ENCODE measurements around the gene KIF6. TPM values are rescaled to one million over a fixed set of nuclear protein-coding genes. Genes with fewer than 3 reads are reported as not detected.

Gene KIF6
- total RNA-seq, 1 donor from 2014 or later: not detected

GRCh38 chr6:39610221-39610620 is 115.0 kb downstream of the KIF6 start:
- Mint-ChIP-seq H3K27me3 (peaks cover 2% of the 10 kb centered on the region), H3K9me3 (no peaks in the 10 kb centered on the region), H3K4me3 (no peak overlapping the region), H3K27ac (no peak overlapping the region), H3K4me1 (no peaks in the 10 kb centered on the region), H3K36me3 (ENCODE audit: low read depth) (no peaks in the 10 kb centered on the region)
- CTCF ChIA-PET: no interaction called here
- no peak for TF ChIP-seq CTCF (IDR thresholded peaks at IDR 0.05)
- no peak for DNase-seq
- POLR2A ChIA-PET: no interaction called here
- ATAC-seq (ENCODE audit: low read depth): no peak
- intact Hi-C loops (cut with micrococcal nuclease): no loop called here

GRCh38 chr6:39608652-39609345 is 116.4 kb downstream of the KIF6 start:
- CTCF ChIA-PET: no interaction called here
- intact Hi-C loops (cut with micrococcal nuclease): no loop called here
- H3K9me3 Mint-ChIP-seq: no peaks in the 10 kb centered on the region
- H3K36me3 Mint-ChIP-seq (ENCODE audit: low read depth): no peaks in the 10 kb centered on the region
- POLR2A ChIA-PET: no interaction called here
- no peak overlapping the region for H3K27ac Mint-ChIP-seq
- no peak overlapping the region for H3K4me3 Mint-ChIP-seq
- DNase-seq: no peak
- no peak for TF ChIP-seq CTCF (IDR thresholded peaks at IDR 0.05)
- ATAC-seq (ENCODE audit: low read depth): no peak
- H3K27me3 Mint-ChIP-seq: peaks cover 2% of the 10 kb centered on the region
- no peaks in the 10 kb centered on the region for H3K4me1 Mint-ChIP-seq

- H3K36me3 Mint-ChIP-seq (ENCODE audit: low read depth): no peaks in the 10 kb centered on the region
- no peaks in the 10 kb centered on the region for H3K9me3 Mint-ChIP-seq
- no peaks in the 10 kb centered on the region for H3K4me1 Mint-ChIP-seq
- DNase-seq (no peak), ATAC-seq (ENCODE audit: low read depth) (no peak)
- ChIA-PET CTCF (no interaction called here), POLR2A (no interaction called here)
- H3K27me3 Mint-ChIP-seq: peaks cover under 1% of the 10 kb centered on the region
- no peak overlapping the region for H3K4me3 Mint-ChIP-seq
- intact Hi-C loops (cut with micrococcal nuclease): no loop called here
- TF ChIP-seq CTCF (IDR thresholded peaks at IDR 0.05): no peak
- H3K27ac Mint-ChIP-seq: no peak overlapping the region
These were observed 122.3 kb downstream of the KIF6 start for GRCh38 chr6:39602601-39603519.

- POLR2A ChIA-PET: interaction anchor here (0.6 kb wide), 1 partner anchor 126 kb away, joined by 4 read pairs; no protein-coding TSS in a partner anchor
- Mint-ChIP-seq H3K9me3 (peaks cover 2% of the 10 kb centered on the region), H3K36me3 (ENCODE audit: low read depth) (no peaks in the 10 kb centered on the region), H3K4me3 (no peak overlapping the region), H3K27ac (no peak overlapping the region), H3K27me3 (peaks cover 3% of the 10 kb centered on the region), H3K4me1 (no peaks in the 10 kb centered on the region)
- CTCF ChIA-PET: no interaction called here
- ATAC-seq (ENCODE audit: low read depth): no peak
- TF ChIP-seq CTCF (IDR thresholded peaks at IDR 0.05): no peak
- intact Hi-C loops (cut with micrococcal nuclease): no loop called here
- DNase-seq: no peak
These were observed 125.2 kb downstream of the KIF6 start for GRCh38 chr6:39599973-39600372.

GRCh38 chr6:39599341-39599740 is 125.9 kb downstream of the KIF6 start:
- H3K4me1 Mint-ChIP-seq: no peaks in the 10 kb centered on the region
- peaks cover 4% of the 10 kb centered on the region for H3K27me3 Mint-ChIP-seq
- no peak for DNase-seq
- peaks cover 2% of the 10 kb centered on the region for H3K9me3 Mint-ChIP-seq
- intact Hi-C loops (cut with micrococcal nuclease): no loop called here
- H3K4me3 Mint-ChIP-seq: no peak overlapping the region
- no peaks in the 10 kb centered on the region for H3K36me3 Mint-ChIP-seq (ENCODE audit: low read depth)
- no peak for TF ChIP-seq CTCF (IDR thresholded peaks at IDR 0.05)
- no peak overlapping the region for H3K27ac Mint-ChIP-seq
- ATAC-seq (ENCODE audit: low read depth): no peak
- POLR2A ChIA-PET: no interaction called here
- CTCF ChIA-PET: no interaction called here
